NCI-H1417 treated with DMSO at 0.1 percent for 48 hours (cell line): ENCODE results near the gene TM9SF4.
"Not testable (repeated sequence)": the region's sequence is repeated elsewhere in the genome, so short reads cannot be mapped to it uniquely, and the experiment has no call there.

ENCODE experiments used
- DNase-seq: peaks from one replicate; lab custom pipeline; 2025; lab: John Stamatoyannopoulos, UW

Gene TM9SF4

GRCh38 chr20:32158943-32159660 lies 49.6 kb downstream of the TM9SF4 start:
- no peak for DNase-seq

GRCh38 chr20:32159766-32160221 lies 50.3 kb downstream of the TM9SF4 start:
- no peak for DNase-seq

GRCh38 chr20:32160341-32160740 lies 50.8 kb downstream of the TM9SF4 start:
- DNase-seq: no peak

- DNase-seq: no peak
Observed at GRCh38 chr20:32162351-32162750, 52.8 kb downstream of the TM9SF4 start.

- DNase-seq: no peak
Observed at GRCh38 chr20:32163951-32164350, 54.4 kb downstream of the TM9SF4 start.

- DNase-seq: no peak
Observed at GRCh38 chr20:32164984-32165735, 55.6 kb downstream of the TM9SF4 start.

GRCh38 chr20:32165836-32166545 lies 56.5 kb downstream of the TM9SF4 start:
- no peak for DNase-seq

- DNase-seq: no peak
Observed at GRCh38 chr20:32167552-32167951, 58.0 kb downstream of the TM9SF4 start.

GRCh38 chr20:32168184-32168910 lies 58.8 kb downstream of the TM9SF4 start:
- DNase-seq: no peak

GRCh38 chr20:32177696-32178095 lies 68.2 kb downstream of the TM9SF4 start:
- not testable (repeated sequence) for DNase-seq

GRCh38 chr20:32179515-32179914 lies 70.0 kb downstream of the TM9SF4 start:
- DNase-seq: no peak

- DNase-seq: no peak
Observed at GRCh38 chr20:32179934-32180333, 70.4 kb downstream of the TM9SF4 start.

- no peak for DNase-seq
Observed at GRCh38 chr20:32181606-32182005, 72.1 kb downstream of the TM9SF4 start.

- no peak for DNase-seq
Observed at GRCh38 chr20:32183947-32184635, 74.6 kb downstream of the TM9SF4 start.

- no peak for DNase-seq
Observed at GRCh38 chr20:32184961-32185603, 75.6 kb downstream of the TM9SF4 start.

- DNase-seq: no peak
Observed at GRCh38 chr20:32186506-32186905, 77.0 kb downstream of the TM9SF4 start.

GRCh38 chr20:32188376-32189122 lies 79.0 kb downstream of the TM9SF4 start:
- DNase-seq: no peak

- DNase-seq: no peak
Observed at GRCh38 chr20:32189123-32189410, 79.6 kb downstream of the TM9SF4 start.

- no peak for DNase-seq
Observed at GRCh38 chr20:32189691-32190615, 80.4 kb downstream of the TM9SF4 start.
